SU-DHL-6 (cell line): Measurements from ENCODE around the gene PROX2.

Experiments used
- EZH2phosphoT487 ChIP-seq: fragments of 200-600 bp; sonication (generic), shearing (Covaris generic); conservative IDR thresholded peaks from 2 replicates; pipeline ENCODE4 v1.6.1; 2018; ENCODE audit warnings: mild to moderate bottlenecking, antibody characterized with exemption, low read length, moderate library complexity, mixed read lengths
- TF ChIP-seq, protein P1 (sequence below): fragments of 200-600 bp; sonication (generic); IDR thresholded peaks from one replicate; pipeline ENCODE4 v1.5.1; 2017; ENCODE audit warnings: antibody characterized with exemption, mild to moderate bottlenecking, low read length, moderate library complexity; ENCODE audit not compliant: insufficient read depth, poor library complexity, severe bottlenecking

- TF ChIP-seq, protein P1, sequence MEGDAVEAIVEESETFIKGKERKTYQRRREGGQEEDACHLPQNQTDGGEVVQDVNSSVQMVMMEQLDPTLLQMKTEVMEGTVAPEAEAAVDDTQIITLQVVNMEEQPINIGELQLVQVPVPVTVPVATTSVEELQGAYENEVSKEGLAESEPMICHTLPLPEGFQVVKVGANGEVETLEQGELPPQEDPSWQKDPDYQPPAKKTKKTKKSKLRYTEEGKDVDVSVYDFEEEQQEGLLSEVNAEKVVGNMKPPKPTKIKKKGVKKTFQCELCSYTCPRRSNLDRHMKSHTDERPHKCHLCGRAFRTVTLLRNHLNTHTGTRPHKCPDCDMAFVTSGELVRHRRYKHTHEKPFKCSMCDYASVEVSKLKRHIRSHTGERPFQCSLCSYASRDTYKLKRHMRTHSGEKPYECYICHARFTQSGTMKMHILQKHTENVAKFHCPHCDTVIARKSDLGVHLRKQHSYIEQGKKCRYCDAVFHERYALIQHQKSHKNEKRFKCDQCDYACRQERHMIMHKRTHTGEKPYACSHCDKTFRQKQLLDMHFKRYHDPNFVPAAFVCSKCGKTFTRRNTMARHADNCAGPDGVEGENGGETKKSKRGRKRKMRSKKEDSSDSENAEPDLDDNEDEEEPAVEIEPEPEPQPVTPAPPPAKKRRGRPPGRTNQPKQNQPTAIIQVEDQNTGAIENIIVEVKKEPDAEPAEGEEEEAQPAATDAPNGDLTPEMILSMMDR = no peak
- no peak for TF ChIP-seq EZH2phosphoT487
These were observed 15.9 kb upstream of the PROX2 start for GRCh38 chr14:74891870-74892269.
